ENCODE results near the gene BNC2.

The BNC2 gene

GRCh38 chr9:16673171-16673570, 197.3 kb downstream of the BNC2 start:
- in situ Hi-C loops (cut with HindIII; ENCODE audit: low sequenced_read_pairs): no loop called here
- TF ChIP-seq, protein P1, sequence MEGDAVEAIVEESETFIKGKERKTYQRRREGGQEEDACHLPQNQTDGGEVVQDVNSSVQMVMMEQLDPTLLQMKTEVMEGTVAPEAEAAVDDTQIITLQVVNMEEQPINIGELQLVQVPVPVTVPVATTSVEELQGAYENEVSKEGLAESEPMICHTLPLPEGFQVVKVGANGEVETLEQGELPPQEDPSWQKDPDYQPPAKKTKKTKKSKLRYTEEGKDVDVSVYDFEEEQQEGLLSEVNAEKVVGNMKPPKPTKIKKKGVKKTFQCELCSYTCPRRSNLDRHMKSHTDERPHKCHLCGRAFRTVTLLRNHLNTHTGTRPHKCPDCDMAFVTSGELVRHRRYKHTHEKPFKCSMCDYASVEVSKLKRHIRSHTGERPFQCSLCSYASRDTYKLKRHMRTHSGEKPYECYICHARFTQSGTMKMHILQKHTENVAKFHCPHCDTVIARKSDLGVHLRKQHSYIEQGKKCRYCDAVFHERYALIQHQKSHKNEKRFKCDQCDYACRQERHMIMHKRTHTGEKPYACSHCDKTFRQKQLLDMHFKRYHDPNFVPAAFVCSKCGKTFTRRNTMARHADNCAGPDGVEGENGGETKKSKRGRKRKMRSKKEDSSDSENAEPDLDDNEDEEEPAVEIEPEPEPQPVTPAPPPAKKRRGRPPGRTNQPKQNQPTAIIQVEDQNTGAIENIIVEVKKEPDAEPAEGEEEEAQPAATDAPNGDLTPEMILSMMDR (IDR thresholded peaks at IDR 0.05; ENCODE audit: low read depth, low read length, missing control alignments): no peak
- peak; percentile 26 for DNase-seq (ENCODE audit: low read depth)
- H3K4me3 ChIP-seq (ENCODE audit: low read depth, low read length): no peak overlapping the region

DNA sequence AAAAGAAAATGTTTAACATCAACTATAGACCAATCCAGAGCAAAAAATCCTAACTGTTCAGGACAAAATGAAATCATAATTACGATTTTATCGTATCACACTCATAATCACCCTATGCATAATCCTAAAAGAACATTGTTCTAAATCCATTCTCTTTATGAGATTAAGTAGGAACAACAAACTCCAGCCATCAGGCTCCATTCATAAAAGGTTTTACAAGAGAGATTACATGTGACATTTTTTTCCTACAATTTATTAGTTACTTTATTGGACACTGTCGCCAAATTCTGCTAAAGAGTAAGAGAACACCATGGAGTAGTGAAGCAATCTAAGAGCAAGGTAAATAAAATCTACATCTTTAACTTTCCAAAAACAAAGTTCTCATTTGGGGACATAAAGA, 198.0 kb downstream of the BNC2 start:
- in situ Hi-C loops (cut with HindIII; ENCODE audit: low sequenced_read_pairs): no loop called here
- TF ChIP-seq, protein P1 (IDR thresholded peaks at IDR 0.05; ENCODE audit: low read depth, low read length, missing control alignments): no peak
- H3K4me3 ChIP-seq (ENCODE audit: low read depth, low read length): no peak overlapping the region
- no peak for DNase-seq (ENCODE audit: low read depth)

DNA sequence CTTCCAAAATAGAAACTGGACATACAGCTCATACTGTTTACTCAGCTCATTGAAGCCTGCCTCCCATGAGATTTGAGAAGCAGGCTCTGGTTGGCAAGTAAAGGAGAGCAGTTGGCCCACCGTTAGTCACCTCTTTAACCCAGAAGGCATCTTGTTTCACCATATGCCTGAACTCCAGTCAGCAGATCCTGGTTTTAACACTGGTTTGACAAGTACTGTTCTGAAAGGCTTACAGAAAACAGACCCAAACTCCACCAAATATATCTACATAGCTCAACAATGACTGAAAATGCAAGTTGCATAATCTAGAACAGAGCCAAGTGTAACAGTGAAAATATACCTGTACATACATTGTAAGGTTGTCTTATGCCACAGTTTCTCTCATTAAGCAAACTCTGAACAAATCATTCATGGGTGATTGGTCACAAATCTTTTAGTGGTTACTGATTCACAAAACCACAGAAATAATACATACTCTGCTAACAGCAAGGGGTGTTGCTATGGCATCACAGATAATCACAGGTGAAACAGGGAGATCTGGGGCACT, 198.8 kb downstream of the BNC2 start:
- TF ChIP-seq, protein P1 (IDR thresholded peaks at IDR 0.05; ENCODE audit: low read depth, low read length, missing control alignments): no peak
- in situ Hi-C loops (cut with HindIII; ENCODE audit: low sequenced_read_pairs): no loop called here
- H3K4me3 ChIP-seq (ENCODE audit: low read depth, low read length): no peak overlapping the region
- DNase-seq (ENCODE audit: low read depth): peak; percentile 61

DNA sequence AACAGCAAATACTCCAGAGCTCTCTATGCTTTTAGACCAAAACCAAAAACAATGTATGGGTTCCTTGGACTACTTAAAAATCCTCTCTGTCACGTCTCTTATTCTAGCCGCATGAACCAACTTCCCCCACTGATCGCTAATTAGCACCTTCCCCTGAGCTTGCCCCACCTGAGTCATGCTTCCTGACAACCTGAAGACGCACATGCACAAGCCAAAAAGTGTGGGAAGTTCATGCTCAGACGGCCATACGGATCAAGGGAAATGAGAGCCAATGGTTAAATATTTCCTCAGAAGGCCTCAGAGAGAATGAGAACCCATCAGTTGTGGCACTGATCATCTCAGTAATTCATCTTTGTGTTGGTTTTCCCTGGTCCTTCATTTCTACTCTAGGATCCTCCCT, 199.7 kb downstream of the BNC2 start:
- TF ChIP-seq, protein P1 (IDR thresholded peaks at IDR 0.05; ENCODE audit: low read depth, low read length, missing control alignments): no peak
- in situ Hi-C loops (cut with HindIII; ENCODE audit: low sequenced_read_pairs): no loop called here
- no peak overlapping the region for H3K4me3 ChIP-seq (ENCODE audit: low read depth, low read length)
- DNase-seq (ENCODE audit: low read depth): no peak

DNA sequence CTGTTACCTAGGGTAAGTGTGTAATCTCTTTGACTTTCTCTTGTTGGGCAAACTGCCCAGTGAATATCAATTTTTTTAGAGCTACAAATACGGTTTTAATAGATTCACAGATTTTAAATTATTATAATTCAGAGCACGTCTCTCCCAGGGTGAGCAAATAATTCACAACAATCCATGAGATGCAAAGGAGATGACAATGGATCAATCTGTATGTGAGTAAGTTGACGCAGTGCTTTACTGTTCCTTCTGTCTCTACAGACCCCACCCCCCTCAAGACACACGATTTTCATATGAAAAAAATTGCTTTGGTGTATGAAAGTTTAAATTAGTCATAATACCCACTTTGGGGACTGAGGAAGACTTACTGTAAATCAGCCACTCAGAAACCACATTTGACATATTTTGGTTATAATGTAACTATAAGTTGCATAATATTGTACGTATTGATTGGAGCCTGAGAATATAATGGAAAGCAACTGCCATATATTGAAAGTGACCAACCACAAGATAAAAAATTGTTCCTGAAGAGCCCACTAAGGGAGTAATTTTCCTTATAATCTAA, 201.7 kb downstream of the BNC2 start:
- DNase-seq (ENCODE audit: low read depth): no peak
- TF ChIP-seq, protein P1 (IDR thresholded peaks at IDR 0.05; ENCODE audit: low read depth, low read length, missing control alignments): no peak

GRCh38 chr9:16664211-16664610, 206.3 kb downstream of the BNC2 start:
- TF ChIP-seq, protein P1 (IDR thresholded peaks at IDR 0.05; ENCODE audit: low read depth, low read length, missing control alignments): no peak
- DNase-seq (ENCODE audit: low read depth): no peak
- in situ Hi-C loops (cut with HindIII; ENCODE audit: low sequenced_read_pairs): no loop called here
- no peak overlapping the region for H3K4me3 ChIP-seq (ENCODE audit: low read depth, low read length)

More for the DNA sequence above, 201.7 kb downstream of the BNC2 start:
- in situ Hi-C loops (cut with HindIII; ENCODE audit: low sequenced_read_pairs): no loop called here
- no peak overlapping the region for H3K4me3 ChIP-seq (ENCODE audit: low read depth, low read length)
